Mammary epithelial cell (primary cell): Measurements from ENCODE around the gene FILIP1L.

ENCODE experiments used
- CTCF ChIP-seq, 2 donors: IDR thresholded peaks in 1 of 2; conservative IDR thresholded peaks in 1 of 2; 2 replicates each; pipeline ENCODE4 v1.5.1; 2011 to 2012; ENCODE audit warnings: inconsistent platforms in 2 of 2, low read length in 2 of 2, mild to moderate bottlenecking in 2 of 2, control low read depth in 1 of 2, low read depth in 1 of 2; ENCODE audit not compliant: insufficient read depth in 1 of 2; ENCODE audit errors: extremely low read depth in 1 of 2
- EZH2 ChIP-seq: IDR thresholded peaks from 2 replicates; pipeline ENCODE4 v1.6.1; 2012; ENCODE audit warnings: low read length, inconsistent platforms, borderline replicate concordance

DNA sequence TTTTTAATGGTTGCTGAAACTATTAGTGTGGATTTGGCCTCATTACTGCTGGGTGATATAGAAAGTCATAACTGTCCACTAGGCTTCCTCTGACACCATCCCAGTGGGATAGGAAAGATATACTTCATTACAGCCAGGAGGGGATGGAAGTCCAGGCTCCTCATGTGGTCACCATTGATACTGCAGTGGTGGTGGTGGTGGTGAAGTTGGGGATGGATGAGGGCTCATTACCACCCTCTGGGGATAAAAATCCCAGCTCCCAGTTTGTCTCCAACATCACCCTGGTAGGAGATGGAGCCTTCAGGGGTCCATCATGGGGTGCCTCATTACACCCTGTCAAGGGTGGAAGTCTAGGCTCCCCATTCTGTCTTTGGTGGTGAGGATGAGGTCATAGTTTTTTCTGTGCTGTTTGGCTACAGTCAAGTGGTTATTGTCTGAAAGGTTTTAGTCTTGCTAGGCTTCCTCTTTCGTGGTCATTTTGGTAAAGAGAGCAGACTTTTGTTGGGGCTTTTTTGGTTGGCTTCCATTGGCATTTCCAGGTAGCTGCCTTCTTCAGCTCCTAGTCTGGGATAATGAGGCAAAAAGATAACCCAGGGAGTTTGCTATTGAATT lies 30.1 kb upstream of the FILIP1L start:
- TF ChIP-seq CTCF (conservative IDR thresholded peaks at IDR 0.05 in 1 of 2, IDR thresholded peaks at IDR 0.05 in 1 of 2; ENCODE audit: extremely low read depth in 1 of 2, insufficient read depth in 1 of 2, low read depth in 1 of 2, low read length in 2 of 2) (no peak), EZH2 (no peak)
